Natural killer cell (primary cell): Measurements from ENCODE around the gene APCDD1L. TPM values are rescaled to one million over a fixed set of nuclear protein-coding genes. Genes with fewer than 3 reads are reported as not detected.
"Not testable (repeated sequence)": the region's sequence is repeated elsewhere in the genome, so short reads cannot be mapped to it uniquely, and the experiment has no call there.

Experiments
- ATAC-seq, 3 donors: fragments of 150-1000 bp in 2 of 3; fragments of 200-7000 bp in 1 of 3; cut with Tn5 transposase; 1 replicate in 1 of 3; 2 replicates in 2 of 3; pipeline ENCODE4 v1.10.0; 2021; ENCODE audit warnings: mild to moderate bottlenecking in 2 of 3, moderate library complexity in 2 of 3
- DNase-seq, 2 donors: peaks; one replicate each; pipeline versions ENCODE4 v3.0.0 to v3.0.0-alpha.2; 2013 to 2021; ENCODE audit warnings: mixed read lengths in 1 of 2
- H3K27ac ChIP-seq: one replicate; pipeline ENCODE4 v1.5.1; 2013; ENCODE audit warnings: mild to moderate bottlenecking, low read length
- H3K27me3 ChIP-seq: one replicate; pipeline ENCODE4 v1.6.1; 2013; ENCODE audit warnings: low read length; ENCODE audit not compliant: control insufficient read depth, insufficient read depth
- H3K36me3 ChIP-seq: one replicate; pipeline ENCODE4 v1.6.1; 2013; ENCODE audit warnings: low read length; ENCODE audit not compliant: control insufficient read depth, insufficient read depth
- H3K4me1 ChIP-seq: one replicate; pipeline ENCODE4 v1.6.1; 2013; ENCODE audit warnings: low read length; ENCODE audit not compliant: control insufficient read depth, insufficient read depth
- H3K4me3 ChIP-seq: one replicate; pipeline ENCODE4 v1.5.1; 2013; ENCODE audit warnings: low read length
- H3K9me3 ChIP-seq: one replicate; pipeline ENCODE4 v1.6.1; 2013; ENCODE audit warnings: low read length; ENCODE audit not compliant: control insufficient read depth, insufficient read depth
- H3K27ac Mint-ChIP-seq, 2 donors: one replicate each; pipeline ENCODE4 v1.8.0; 2022; ENCODE audit warnings: mild to moderate bottlenecking in 2 of 2, mixed read lengths in 2 of 2, moderate library complexity in 1 of 2
- H3K27me3 Mint-ChIP-seq, 2 donors: one replicate each; pipeline ENCODE4 v1.8.0; 2022; ENCODE audit warnings: low read depth in 2 of 2, mixed read lengths in 2 of 2
- H3K36me3 Mint-ChIP-seq: one replicate; pipeline ENCODE4 v1.8.0; 2022; ENCODE audit warnings: mixed read lengths
- H3K4me1 Mint-ChIP-seq, 2 donors: one replicate each; pipeline ENCODE4 v1.8.0; 2022; ENCODE audit warnings: mixed read lengths in 2 of 2
- H3K4me3 Mint-ChIP-seq: one replicate; pipeline ENCODE4 v1.8.0; 2022; ENCODE audit warnings: mild to moderate bottlenecking, moderate library complexity, mixed read lengths
- H3K9me3 Mint-ChIP-seq, 2 donors: one replicate each; pipeline ENCODE4 v1.8.0; 2022; ENCODE audit warnings: mixed read lengths in 2 of 2
- WGBS: methylation state at CpG from one replicate; pipeline ENCODE4 v1.1.7; 2013; ENCODE audit warnings: missing lambda C conversion rate; ENCODE audit not compliant: insufficient coverage; 5-methylcytosine and 5-hydroxymethylcytosine counted together
- intact Hi-C: fragments of 100-400 bp; cut with micrococcal nuclease; formaldehyde crosslinking; loops from one replicate; pipeline ENCODE4 v1.14.2; 2022
- total RNA-seq, 4 donors: library from RNA; stranded (reverse); fragments of 120-200 nt in 1 of 4; gene quantifications; one replicate each; pipeline versions ENCODE4 v1.2.3 to v1.2.4, GENCODE V29; 2013 to 2022
- TF ChIP-seq, protein P1 (sequence below): fragments of 200-600 bp; IDR thresholded peaks from one replicate; pipeline ENCODE4 v1.8.0; 2022; ENCODE audit warnings: antibody characterized with exemption

APCDD1L gene
- total RNA-seq, 3 donors from 2014 or later (not counting 1 experiment from before 2014, with no cell fraction given), result not detected

DNA sequence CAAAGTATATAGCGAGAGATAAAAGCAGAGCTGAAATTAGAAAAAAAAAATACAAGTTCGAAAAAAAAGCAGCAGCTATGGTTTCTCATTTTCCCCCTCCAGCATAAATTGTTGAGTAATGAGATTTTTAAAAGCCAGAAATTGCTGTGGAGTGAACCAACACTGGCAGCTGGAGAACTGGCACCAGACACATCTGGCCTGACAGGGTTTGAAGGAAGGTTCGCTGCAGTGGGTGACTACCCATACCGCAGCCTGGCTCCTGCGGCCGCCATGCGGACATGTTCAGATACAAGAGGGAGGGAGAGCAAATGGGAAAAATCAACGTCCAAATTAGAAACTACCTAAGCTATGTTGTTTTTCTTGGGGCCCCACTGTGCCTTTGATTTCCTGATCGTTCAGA is 3.3 kb downstream of the APCDD1L start:
- Mint-ChIP-seq H3K27me3 (peaks cover 16 to 29% of the 10 kb centered on the region in 2 donors), H3K27ac (no peak overlapping the region), H3K9me3 (peaks cover 0 to 2% of the 10 kb centered on the region in 2 donors), H3K4me1 (no peaks in the 10 kb centered on the region), H3K4me3 (no peak overlapping the region), H3K36me3 (no peaks in the 10 kb centered on the region)
- no peaks in the 10 kb centered on the region for H3K4me1 ChIP-seq
- ATAC-seq, result no peak
- WGBS, result 94% methylated on average over 8 of the region's 9 CpGs
- H3K36me3 ChIP-seq, result no peaks in the 10 kb centered on the region
- no peaks in the 10 kb centered on the region for H3K27me3 ChIP-seq
- TF ChIP-seq, protein P1, sequence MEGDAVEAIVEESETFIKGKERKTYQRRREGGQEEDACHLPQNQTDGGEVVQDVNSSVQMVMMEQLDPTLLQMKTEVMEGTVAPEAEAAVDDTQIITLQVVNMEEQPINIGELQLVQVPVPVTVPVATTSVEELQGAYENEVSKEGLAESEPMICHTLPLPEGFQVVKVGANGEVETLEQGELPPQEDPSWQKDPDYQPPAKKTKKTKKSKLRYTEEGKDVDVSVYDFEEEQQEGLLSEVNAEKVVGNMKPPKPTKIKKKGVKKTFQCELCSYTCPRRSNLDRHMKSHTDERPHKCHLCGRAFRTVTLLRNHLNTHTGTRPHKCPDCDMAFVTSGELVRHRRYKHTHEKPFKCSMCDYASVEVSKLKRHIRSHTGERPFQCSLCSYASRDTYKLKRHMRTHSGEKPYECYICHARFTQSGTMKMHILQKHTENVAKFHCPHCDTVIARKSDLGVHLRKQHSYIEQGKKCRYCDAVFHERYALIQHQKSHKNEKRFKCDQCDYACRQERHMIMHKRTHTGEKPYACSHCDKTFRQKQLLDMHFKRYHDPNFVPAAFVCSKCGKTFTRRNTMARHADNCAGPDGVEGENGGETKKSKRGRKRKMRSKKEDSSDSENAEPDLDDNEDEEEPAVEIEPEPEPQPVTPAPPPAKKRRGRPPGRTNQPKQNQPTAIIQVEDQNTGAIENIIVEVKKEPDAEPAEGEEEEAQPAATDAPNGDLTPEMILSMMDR, result no peak
- peaks cover under 1% of the 10 kb centered on the region for H3K9me3 ChIP-seq
- intact Hi-C loops, result no loop called here
- H3K27ac ChIP-seq, result no peak overlapping the region
- H3K4me3 ChIP-seq, result no peak overlapping the region
- no peak for DNase-seq

DNA sequence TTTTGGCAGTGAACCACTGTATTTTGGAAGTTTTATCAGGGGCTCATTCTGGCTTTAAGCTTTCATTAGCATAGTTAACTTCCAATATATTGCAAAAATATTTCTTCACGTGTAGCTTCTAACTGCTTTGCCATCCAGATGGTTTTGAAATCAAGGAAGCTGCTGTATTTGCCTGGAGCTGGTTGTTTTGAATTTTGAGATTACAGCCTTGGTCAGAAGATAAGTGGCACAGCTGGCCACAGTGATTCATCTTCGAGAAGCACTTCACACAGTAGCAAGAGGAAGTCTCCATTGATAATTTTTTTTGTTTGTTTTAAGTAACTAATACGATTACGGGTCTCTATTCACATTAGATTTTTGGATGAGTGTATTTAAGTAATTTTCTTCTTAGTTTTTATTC is 3.8 kb downstream of the APCDD1L start:
- Mint-ChIP-seq H3K4me3 (no peak overlapping the region), H3K27me3 (peaks cover 16 to 29% of the 10 kb centered on the region in 2 donors), H3K9me3 (peaks cover 0 to 2% of the 10 kb centered on the region in 2 donors), H3K27ac (no peak overlapping the region), H3K36me3 (no peaks in the 10 kb centered on the region), H3K4me1 (no peaks in the 10 kb centered on the region)
- TF ChIP-seq, protein P1, result no peak
- intact Hi-C loops, result no loop called here
- no peak for ATAC-seq
- Histone ChIP-seq H3K4me3 (no peak overlapping the region), H3K36me3 (no peaks in the 10 kb centered on the region), H3K27ac (no peak overlapping the region), H3K9me3 (peaks cover 6% of the 10 kb centered on the region), H3K27me3 (no peaks in the 10 kb centered on the region), H3K4me1 (no peaks in the 10 kb centered on the region)
- no peak for DNase-seq
- 8% methylated on average over 2 of the region's 4 CpGs for WGBS

DNA sequence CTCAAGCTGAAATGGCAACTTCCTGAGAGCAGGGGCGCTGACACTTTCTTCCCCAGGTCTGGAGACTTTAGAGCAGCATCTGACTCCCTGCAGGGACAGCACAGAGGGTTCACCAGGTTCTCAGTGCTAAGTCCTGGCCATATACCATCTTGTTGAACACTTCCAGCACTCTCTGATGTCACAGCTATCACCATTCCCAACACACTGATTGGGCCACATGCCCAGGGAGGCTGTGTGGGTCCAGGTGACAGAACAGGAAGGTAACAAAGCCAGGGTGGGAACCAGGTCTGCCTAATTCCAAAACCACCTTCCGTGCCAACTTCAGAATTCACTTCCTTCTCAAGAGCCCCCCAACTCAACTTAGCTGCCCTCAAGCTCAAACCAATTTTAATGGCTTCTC is 4.3 kb downstream of the APCDD1L start:
- H3K27ac ChIP-seq, result no peak overlapping the region
- no peak overlapping the region for H3K4me3 Mint-ChIP-seq
- H3K4me1 Mint-ChIP-seq, result no peaks in the 10 kb centered on the region
- peaks cover 0 to 2% of the 10 kb centered on the region in 2 donors for H3K9me3 Mint-ChIP-seq
- no peak overlapping the region for H3K4me3 ChIP-seq
- 72% methylated on average over 2 of the region's 2 CpGs for WGBS
- no peaks in the 10 kb centered on the region for H3K27me3 ChIP-seq
- no peaks in the 10 kb centered on the region for H3K4me1 ChIP-seq
- no peaks in the 10 kb centered on the region for H3K36me3 ChIP-seq
- peaks cover 8% of the 10 kb centered on the region for H3K9me3 ChIP-seq
- no peak for DNase-seq
- ATAC-seq, result no peak
- H3K27me3 Mint-ChIP-seq, result peaks cover 16 to 25% of the 10 kb centered on the region in 2 donors
- no peaks in the 10 kb centered on the region for H3K36me3 Mint-ChIP-seq
- intact Hi-C loops, result no loop called here
- TF ChIP-seq, protein P1, result no peak
- H3K27ac Mint-ChIP-seq, result no peak overlapping the region

DNA sequence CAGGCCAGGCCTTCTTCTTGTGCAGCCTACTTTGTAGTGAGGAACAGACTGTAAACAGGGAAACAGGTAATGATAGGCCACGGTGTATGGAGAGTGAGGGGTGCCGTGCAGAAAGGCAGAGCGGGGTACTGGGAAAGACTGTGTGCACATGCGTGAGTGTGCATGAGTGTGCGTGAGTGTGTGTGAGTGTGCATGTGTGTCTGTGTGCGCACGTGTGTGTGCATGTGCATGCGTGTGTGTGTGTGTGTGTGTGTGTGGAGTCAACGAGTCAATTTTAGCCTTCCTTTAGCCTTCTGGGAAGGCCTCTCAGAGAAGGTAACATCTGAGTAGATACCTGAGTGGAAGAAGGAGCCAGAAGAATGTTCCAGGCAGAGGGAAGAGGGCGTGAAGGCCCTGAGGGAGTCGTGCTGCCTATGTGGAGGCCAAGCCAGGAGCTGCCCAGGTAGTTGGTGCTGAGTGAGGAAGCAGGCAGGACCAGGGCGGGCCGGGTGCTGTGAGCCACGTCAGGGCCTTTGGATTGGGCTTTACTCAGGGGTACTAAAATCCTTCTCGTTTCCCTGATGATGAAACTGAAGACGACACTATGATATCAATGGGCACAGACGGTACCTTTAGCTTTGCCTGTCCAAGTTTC is 6.3 kb downstream of the APCDD1L start:
- Histone ChIP-seq H3K27me3 (no peaks in the 10 kb centered on the region), H3K9me3 (peaks cover 21% of the 10 kb centered on the region), H3K4me3 (no peak overlapping the region), H3K27ac (no peak overlapping the region), H3K4me1 (no peaks in the 10 kb centered on the region), H3K36me3 (no peaks in the 10 kb centered on the region)
- Mint-ChIP-seq H3K4me3 (no peak overlapping the region), H3K4me1 (no peaks in the 10 kb centered on the region), H3K36me3 (no peaks in the 10 kb centered on the region), H3K9me3 (peaks cover 0 to 2% of the 10 kb centered on the region in 2 donors), H3K27ac (no peak overlapping the region), H3K27me3 (peaks cover 7 to 13% of the 10 kb centered on the region in 2 donors)
- 91% methylated on average over 17 of the region's 17 CpGs for WGBS
- TF ChIP-seq, protein P1, result no peak
- DNase-seq (no peak), ATAC-seq (no peak)
- intact Hi-C loops, result no loop called here

DNA sequence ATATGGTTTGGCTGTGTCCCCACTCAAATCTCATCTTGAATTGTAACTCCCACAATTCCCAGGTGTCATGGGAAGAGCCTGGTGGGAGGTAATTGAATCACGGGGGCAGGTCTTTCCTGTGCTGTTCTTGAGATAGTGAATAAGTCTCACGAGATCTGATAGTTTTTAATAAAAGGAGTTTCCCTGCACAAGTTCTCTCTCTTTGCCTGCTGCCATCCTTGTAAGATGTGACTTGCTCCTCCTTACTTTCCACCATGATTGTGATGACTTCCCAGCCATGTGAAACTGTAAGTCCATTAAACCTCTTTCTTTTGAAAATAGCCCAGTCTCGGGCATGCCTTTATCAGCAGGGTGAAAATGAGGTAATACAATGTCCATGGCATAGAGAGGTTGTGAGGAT is 8.2 kb downstream of the APCDD1L start:
- WGBS, result 68% methylated on average over 3 of the region's 3 CpGs
- not testable (repeated sequence) for ATAC-seq

More for the DNA sequence above, 8.2 kb downstream of the APCDD1L start:
- H3K9me3 Mint-ChIP-seq, H3K27ac Mint-ChIP-seq, H3K36me3 Mint-ChIP-seq, H3K4me3 ChIP-seq, H3K4me1 ChIP-seq, H3K4me1 Mint-ChIP-seq, H3K27me3 ChIP-seq, DNase-seq, H3K27me3 Mint-ChIP-seq, H3K36me3 ChIP-seq, H3K27ac ChIP-seq, intact Hi-C loops, H3K4me3 Mint-ChIP-seq: not testable (repeated sequence)
- H3K9me3 ChIP-seq, result peaks cover 24% of the 10 kb centered on the region
